ENCODE data around the gene CARD14. TPM values are rescaled to one million over a fixed set of nuclear protein-coding genes. Genes with fewer than 3 reads are reported as not detected.
A peak's percentile ranks its signal among the peaks of the same experiment; 100 is the strongest.

The CARD14 gene
- total RNA-seq, 6 donors from 2014 or later: 0.15 to 7.3 (median 1.0) TPM

- peaks cover 9 to 71% (median 47%) of the 10 kb centered on the region in 4 donors for H3K36me3 ChIP-seq
- no peak for ATAC-seq (ENCODE audit: low FRiP score in 2 of 2)
These were observed 77.7 kb downstream of the CARD14 start for GRCh38 chr17:80247561-80247960.

DNA sequence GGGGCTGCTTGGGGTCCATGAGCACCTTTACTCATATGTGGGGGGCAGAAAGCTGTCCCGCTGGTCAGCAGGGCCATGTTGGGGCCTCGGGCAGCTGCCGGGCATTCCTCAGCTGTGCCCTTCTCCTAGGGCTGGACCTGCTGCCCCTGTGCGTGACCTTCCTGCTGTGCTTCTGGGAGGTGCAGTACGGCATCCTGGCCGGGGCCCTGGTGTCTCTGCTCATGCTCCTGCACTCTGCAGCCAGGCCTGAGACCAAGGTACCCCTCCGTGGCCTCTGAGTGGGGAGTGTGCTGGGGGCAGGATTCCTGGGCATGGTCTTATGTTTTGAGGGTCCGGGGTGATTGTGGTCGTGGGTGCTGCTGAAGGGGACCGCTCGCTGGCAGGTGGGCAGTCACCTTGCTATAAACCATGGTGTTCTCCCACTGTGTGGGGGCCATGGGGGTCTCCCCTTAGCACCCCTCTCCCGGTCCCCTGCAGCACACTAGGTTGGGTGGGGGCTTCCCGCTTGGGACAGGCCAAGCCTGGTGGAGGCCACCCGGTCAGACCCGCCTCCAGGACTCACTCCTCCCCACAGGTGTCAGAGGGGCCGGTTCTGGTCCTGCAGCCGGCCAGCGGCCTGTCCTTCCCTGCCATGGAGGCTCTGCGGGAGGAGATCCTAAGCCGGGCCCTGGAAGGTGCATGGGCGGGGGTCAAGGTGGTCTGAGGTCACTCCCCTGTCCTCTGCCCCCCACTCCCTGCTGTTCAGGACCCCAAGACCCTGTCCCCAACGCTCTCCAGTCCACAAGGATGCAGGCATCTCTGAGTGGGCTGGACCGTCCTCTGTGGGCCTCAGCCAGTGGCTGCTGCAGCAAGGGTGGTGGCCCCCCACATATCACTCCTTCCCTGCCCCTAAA, 78.4 kb downstream of the CARD14 start:
- TF ChIP-seq EP300 (IDR thresholded peaks at IDR 0.05): no peak
- peaks cover 0 to 4% (median 0%) of the 10 kb centered on the region in 4 donors for H3K4me1 ChIP-seq
- no peaks in the 10 kb centered on the region for H3K9me3 ChIP-seq
- ATAC-seq (ENCODE audit: low FRiP score in 2 of 2): no peak
- no peak overlapping the region for H3K4me3 ChIP-seq
- WGBS, 2 donors: 90 to 95% methylated on average over 9 to 19 of the region's 23 CpGs
- peaks cover 9 to 66% (median 44%) of the 10 kb centered on the region in 4 donors for H3K36me3 ChIP-seq
- H3K27ac ChIP-seq: no peak overlapping the region
- no peaks in the 10 kb centered on the region for H3K27me3 ChIP-seq
- DNase-seq: peak in 1 of 2 donors; percentile 68

More at GRCh38 chr17:80247561-80247960, 77.7 kb downstream of the CARD14 start:
- TF ChIP-seq POLR2AphosphoS5 (IDR thresholded peaks at IDR 0.05) (no peak), EP300 (IDR thresholded peaks at IDR 0.05) (no peak), POLR2A (IDR thresholded peaks at IDR 0.05) (no peak)
- TF ChIP-seq, protein P1, sequence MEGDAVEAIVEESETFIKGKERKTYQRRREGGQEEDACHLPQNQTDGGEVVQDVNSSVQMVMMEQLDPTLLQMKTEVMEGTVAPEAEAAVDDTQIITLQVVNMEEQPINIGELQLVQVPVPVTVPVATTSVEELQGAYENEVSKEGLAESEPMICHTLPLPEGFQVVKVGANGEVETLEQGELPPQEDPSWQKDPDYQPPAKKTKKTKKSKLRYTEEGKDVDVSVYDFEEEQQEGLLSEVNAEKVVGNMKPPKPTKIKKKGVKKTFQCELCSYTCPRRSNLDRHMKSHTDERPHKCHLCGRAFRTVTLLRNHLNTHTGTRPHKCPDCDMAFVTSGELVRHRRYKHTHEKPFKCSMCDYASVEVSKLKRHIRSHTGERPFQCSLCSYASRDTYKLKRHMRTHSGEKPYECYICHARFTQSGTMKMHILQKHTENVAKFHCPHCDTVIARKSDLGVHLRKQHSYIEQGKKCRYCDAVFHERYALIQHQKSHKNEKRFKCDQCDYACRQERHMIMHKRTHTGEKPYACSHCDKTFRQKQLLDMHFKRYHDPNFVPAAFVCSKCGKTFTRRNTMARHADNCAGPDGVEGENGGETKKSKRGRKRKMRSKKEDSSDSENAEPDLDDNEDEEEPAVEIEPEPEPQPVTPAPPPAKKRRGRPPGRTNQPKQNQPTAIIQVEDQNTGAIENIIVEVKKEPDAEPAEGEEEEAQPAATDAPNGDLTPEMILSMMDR (IDR thresholded peaks at IDR 0.05): no peak
- no peaks in the 10 kb centered on the region for H3K27me3 ChIP-seq
- DNase-seq: no peak
- no peaks in the 10 kb centered on the region for H3K9me3 ChIP-seq
- WGBS, 2 donors: 95 to 96% methylated on average over 4 to 13 of the region's 17 CpGs
- no peaks in the 10 kb centered on the region for H3K4me1 ChIP-seq
- no peak overlapping the region for H3K27ac ChIP-seq
- no peak overlapping the region for H3K4me3 ChIP-seq

DNA sequence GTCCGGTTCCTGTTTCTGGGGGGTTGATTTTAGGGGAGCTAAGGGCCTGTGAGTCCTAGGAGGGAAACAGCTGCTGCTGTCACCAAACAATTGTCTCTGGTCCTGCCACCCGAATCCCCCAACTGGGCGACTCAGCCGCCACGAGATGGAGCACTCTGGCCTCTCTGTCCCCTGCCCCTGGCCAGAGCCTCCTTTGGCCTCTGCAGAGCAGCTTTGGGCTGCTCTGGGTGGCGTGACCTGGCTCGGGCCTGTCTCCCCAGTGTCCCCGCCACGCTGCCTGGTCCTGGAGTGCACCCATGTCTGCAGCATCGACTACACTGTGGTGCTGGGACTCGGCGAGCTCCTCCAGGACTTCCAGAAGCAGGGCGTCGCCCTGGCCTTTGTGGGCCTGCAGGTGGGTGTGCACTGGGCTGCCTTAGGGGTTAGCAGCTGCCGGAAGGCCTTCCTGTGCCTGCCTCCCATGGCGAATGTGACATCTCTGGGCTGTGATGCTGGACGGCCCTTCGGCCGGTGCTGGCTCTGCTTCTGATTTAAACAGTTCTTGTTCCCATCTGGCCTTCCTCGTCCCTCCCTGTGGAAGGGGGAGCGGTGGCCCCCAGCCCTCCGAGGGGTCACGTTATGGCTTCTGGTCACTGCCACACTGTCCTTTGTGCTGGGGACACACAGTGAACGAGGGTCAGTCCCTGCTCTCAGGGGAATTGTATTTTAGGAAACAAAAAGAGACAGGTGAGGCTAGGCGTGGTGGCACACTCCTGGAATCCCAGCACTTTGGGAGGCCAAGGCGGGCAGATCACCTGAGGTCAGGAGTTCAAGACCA, 79.3 kb downstream of the CARD14 start:
- no peak overlapping the region for H3K4me3 ChIP-seq
- H3K4me1 ChIP-seq: peaks cover 2 to 12% (median 5%) of the 10 kb centered on the region in 4 donors
- peaks cover 9 to 63% (median 38%) of the 10 kb centered on the region in 4 donors for H3K36me3 ChIP-seq
- no peak for TF ChIP-seq POLR2AphosphoS5 (IDR thresholded peaks at IDR 0.05)
- TF ChIP-seq, protein P1 (IDR thresholded peaks at IDR 0.05): no peak
- TF ChIP-seq POLR2A (IDR thresholded peaks at IDR 0.05): no peak
- WGBS, 2 donors: 89 to 93% methylated on average over 19 to 26 of the region's 26 CpGs
- DNase-seq (peak in 1 of 2 donors; percentile 71), ATAC-seq (ENCODE audit: low FRiP score in 2 of 2) (no peak)
- no peaks in the 10 kb centered on the region for H3K9me3 ChIP-seq
- no peaks in the 10 kb centered on the region for H3K27me3 ChIP-seq
- H3K27ac ChIP-seq: no peak overlapping the region

DNA sequence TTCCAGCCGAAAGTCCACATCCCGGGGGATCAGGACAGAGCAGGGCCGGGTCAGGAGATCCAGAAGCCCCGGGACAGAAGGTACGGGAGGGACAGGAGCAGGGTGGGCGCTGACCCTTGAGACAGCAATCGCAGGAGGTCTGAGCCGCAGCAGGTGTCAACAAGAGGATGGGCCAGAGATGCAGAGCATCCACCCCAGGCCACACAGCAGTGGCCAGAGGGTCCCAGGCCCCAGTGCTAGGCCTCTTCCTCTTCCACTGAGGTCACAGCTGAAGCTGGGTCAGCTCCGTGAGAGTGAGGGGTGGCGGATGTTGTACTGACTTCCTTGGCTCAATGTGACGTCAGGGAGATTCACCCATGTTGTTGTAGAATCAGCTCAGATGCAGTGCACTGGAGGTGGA, 82.1 kb downstream of the CARD14 start:
- peak overlapping the region in 1 of 4 donors; percentile 43 for H3K27ac ChIP-seq

More for the DNA sequence above, 82.1 kb downstream of the CARD14 start:
- no peaks in the 10 kb centered on the region for H3K9me3 ChIP-seq
- H3K4me1 ChIP-seq: peaks cover 17 to 32% (median 26%) of the 10 kb centered on the region in 4 donors
- TF ChIP-seq POLR2A (IDR thresholded peaks at IDR 0.05): no peak
- TF ChIP-seq EP300 (IDR thresholded peaks at IDR 0.05): no peak
- no peak for TF ChIP-seq POLR2AphosphoS5 (IDR thresholded peaks at IDR 0.05)
- TF ChIP-seq, protein P1 (IDR thresholded peaks at IDR 0.05): no peak
- ATAC-seq (ENCODE audit: low FRiP score in 2 of 2): no peak
- H3K4me3 ChIP-seq: no peak overlapping the region
- WGBS, 2 donors: 89 to 94% methylated on average over 11 of the region's 11 CpGs
- H3K27me3 ChIP-seq: no peaks in the 10 kb centered on the region
- no peak for DNase-seq
- H3K36me3 ChIP-seq: peaks cover 4 to 43% (median 18%) of the 10 kb centered on the region in 4 donors

Data from upper lobe of left lung (tissue), 6 donors.